ENCODE measurements around the gene DNAJB12. TPM values are rescaled to one million over a fixed set of nuclear protein-coding genes. Genes with fewer than 3 reads are reported as not detected.

Gene DNAJB12
- total RNA-seq, 1 donor from 2014 or later: 46.1 TPM

DNA sequence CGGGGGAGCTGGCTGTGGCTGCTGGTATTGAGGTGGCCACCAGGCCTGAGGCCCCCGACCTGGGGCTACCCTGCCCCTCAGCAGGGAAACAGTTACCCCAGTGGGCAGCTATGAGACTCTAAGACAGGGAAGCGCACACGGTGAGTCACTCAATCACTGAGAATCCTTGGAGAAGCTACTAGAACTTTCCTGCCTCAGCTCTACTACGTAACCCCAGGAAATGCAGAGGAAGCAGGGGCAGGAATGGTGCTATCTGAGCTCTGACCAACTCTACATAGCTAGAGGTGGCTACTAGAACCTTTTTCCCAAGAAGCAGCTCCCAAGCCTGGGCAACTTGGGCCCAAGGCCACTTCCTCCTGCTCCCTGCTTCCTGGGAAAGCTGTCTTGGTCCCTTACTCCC is 11.8 kb downstream of the DNAJB12 start:
- Histone ChIP-seq H3K27me3 (no peaks in the 10 kb centered on the region), H3K36me3 (peaks cover 43 to 66% of the 10 kb centered on the region in 2 donors), H3K9me3 (no peaks in the 10 kb centered on the region), H3K4me1 (no peaks in the 10 kb centered on the region), H3K4me3 (no peak overlapping the region), H3K27ac (no peak overlapping the region)
- intact Hi-C loops (cut with DNase I): no loop called here
- TF ChIP-seq CTCF (IDR thresholded peaks at IDR 0.05): no peak
- no peak for DNase-seq (ENCODE audit: low spot score in 2 of 2)

- Histone ChIP-seq H3K4me3 (no peak overlapping the region), H3K27ac (no peak overlapping the region), H3K36me3 (peaks cover 59 to 75% of the 10 kb centered on the region in 2 donors), H3K27me3 (no peaks in the 10 kb centered on the region), H3K9me3 (no peaks in the 10 kb centered on the region), H3K4me1 (peaks cover 0 to 14% of the 10 kb centered on the region in 2 donors)
- DNase-seq (ENCODE audit: low spot score in 2 of 2): no peak
- peak; percentile 85 to 99 (median 98) for TF ChIP-seq CTCF (IDR thresholded peaks at IDR 0.05)
- intact Hi-C loops (cut with DNase I): no loop called here
These were observed 14.0 kb downstream of the DNAJB12 start for GRCh38 chr10:72340510-72341261.

DNA sequence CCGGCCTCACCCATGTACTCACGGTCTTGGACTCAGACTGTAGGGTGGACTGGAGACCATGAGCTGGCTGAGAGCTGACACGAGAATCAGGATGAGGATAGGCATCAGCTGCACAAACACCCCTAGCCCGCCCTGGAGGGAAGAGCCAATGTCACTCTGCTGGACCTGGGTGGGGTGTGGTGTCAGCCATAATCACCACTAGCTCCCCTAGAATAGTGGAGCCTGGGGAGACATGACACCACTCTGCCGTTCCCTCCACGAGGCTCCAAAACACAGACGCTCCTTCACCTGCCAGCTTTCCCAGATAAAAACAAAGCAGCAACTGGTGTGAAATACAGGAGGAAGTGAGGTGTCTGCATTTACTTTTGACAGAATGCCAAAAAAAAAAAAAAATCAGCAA is 16.5 kb downstream of the DNAJB12 start:
- Histone ChIP-seq H3K4me1 (peaks cover 0 to 32% of the 10 kb centered on the region in 2 donors), H3K27ac (no peak overlapping the region), H3K27me3 (no peaks in the 10 kb centered on the region), H3K4me3 (no peak overlapping the region), H3K36me3 (peaks cover 59 to 62% of the 10 kb centered on the region in 2 donors), H3K9me3 (no peaks in the 10 kb centered on the region)
- DNase-seq (ENCODE audit: low spot score in 2 of 2): no peak
- intact Hi-C loops (cut with DNase I): loop anchor here (5.0 kb wide), 1 partner anchor 376 kb away; the partner anchor contains the start of gene CHST3
- no peak for TF ChIP-seq CTCF (IDR thresholded peaks at IDR 0.05)

DNA sequence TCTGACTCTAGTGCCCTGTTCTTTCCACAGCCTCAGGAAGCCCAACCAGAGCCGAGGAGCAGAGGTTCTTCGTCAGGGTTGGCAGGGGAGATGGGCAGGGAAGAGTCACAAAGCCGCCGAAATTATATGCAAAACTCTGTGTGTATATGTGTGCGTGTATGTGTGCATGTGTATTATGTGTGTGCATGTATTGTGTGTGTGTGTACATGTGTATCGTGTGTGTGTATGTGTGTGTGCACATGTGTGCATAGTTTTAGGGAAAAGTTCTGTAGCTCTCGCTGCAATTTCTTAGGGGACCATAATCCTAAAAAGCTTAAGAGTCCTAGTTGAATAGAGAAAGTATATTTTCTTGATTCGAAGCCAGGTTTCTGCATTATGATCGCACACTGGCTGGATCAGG is 17.0 kb downstream of the DNAJB12 start:
- Histone ChIP-seq H3K4me3 (no peak overlapping the region), H3K27me3 (no peaks in the 10 kb centered on the region), H3K4me1 (peaks cover 0 to 32% of the 10 kb centered on the region in 2 donors), H3K36me3 (peaks cover 55 to 59% of the 10 kb centered on the region in 2 donors), H3K27ac (no peak overlapping the region), H3K9me3 (no peaks in the 10 kb centered on the region)
- intact Hi-C loops (cut with DNase I): loop anchor here (2.0 to 5.0 kb wide), 3 partner anchors 63 to 375 kb away; partner anchors contain the start of gene CHST3
- no peak for DNase-seq (ENCODE audit: low spot score in 2 of 2)
- TF ChIP-seq CTCF (IDR thresholded peaks at IDR 0.05): no peak

GRCh38 chr10:72337039-72337629 is 17.6 kb downstream of the DNAJB12 start:
- no peak overlapping the region for H3K4me3 ChIP-seq
- H3K9me3 ChIP-seq: no peaks in the 10 kb centered on the region
- H3K27ac ChIP-seq: peak overlapping the region; percentile 66 to 94
- peak in 1 of 2 donors; percentile 91 for DNase-seq (ENCODE audit: low spot score in 2 of 2)
- peaks cover 50 to 54% of the 10 kb centered on the region in 2 donors for H3K36me3 ChIP-seq
- TF ChIP-seq CTCF (IDR thresholded peaks at IDR 0.05): peak; percentile 94 to 96 (median 96)
- H3K27me3 ChIP-seq: no peaks in the 10 kb centered on the region
- intact Hi-C loops (cut with DNase I): loop anchor here (2.0 to 5.0 kb wide), 3 partner anchors 62 to 375 kb away; partner anchors contain the start of gene CHST3
- peaks cover 0 to 37% of the 10 kb centered on the region in 2 donors for H3K4me1 ChIP-seq
